CD4-positive, alpha-beta T cell treated with Interleukin-4 for 1 hour (primary cell): ENCODE results near the gene MMP24OS.
"Not testable (repeated sequence)": the region's sequence is repeated elsewhere in the genome, so short reads cannot be mapped to it uniquely, and the experiment has no call there.

Experiments used
- DNase-seq, 2 donors: peaks; one replicate each; pipeline ENCODE4 v3.0.0-alpha.2; 2020 to 2022

The MMP24OS gene

GRCh38 chr20:35273449-35274171 is 4.3 kb downstream of the MMP24OS start:
- no peak for DNase-seq

- DNase-seq = no peak
These were observed 6.0 kb downstream of the MMP24OS start for GRCh38 chr20:35271904-35272303.

- DNase-seq = no peak
These were observed 6.6 kb downstream of the MMP24OS start for GRCh38 chr20:35271073-35271882.

- no peak for DNase-seq
These were observed 7.7 kb downstream of the MMP24OS start for GRCh38 chr20:35270021-35270902.

GRCh38 chr20:35269055-35269781 is 8.7 kb downstream of the MMP24OS start:
- peak; percentile 33 to 46 for DNase-seq

GRCh38 chr20:35267092-35267491 is 10.8 kb downstream of the MMP24OS start:
- DNase-seq = no peak

GRCh38 chr20:35264755-35265154 is 13.2 kb downstream of the MMP24OS start:
- no peak for DNase-seq

GRCh38 chr20:35263532-35264341 is 14.2 kb downstream of the MMP24OS start:
- DNase-seq = no peak

- not testable (repeated sequence) for DNase-seq
These were observed 15.0 kb downstream of the MMP24OS start for GRCh38 chr20:35262731-35263531.

- DNase-seq = not testable (repeated sequence)
These were observed 15.6 kb downstream of the MMP24OS start for GRCh38 chr20:35262321-35262720.

- DNase-seq = no peak
These were observed 17.5 kb downstream of the MMP24OS start for GRCh38 chr20:35260426-35260825.

GRCh38 chr20:35257175-35257909 is 20.6 kb downstream of the MMP24OS start:
- DNase-seq = no peak

- DNase-seq = no peak
These were observed 23.4 kb downstream of the MMP24OS start for GRCh38 chr20:35254448-35254999.

- no peak for DNase-seq
These were observed 24.9 kb downstream of the MMP24OS start for GRCh38 chr20:35253010-35253409.

GRCh38 chr20:35252598-35252997 is 25.3 kb downstream of the MMP24OS start:
- DNase-seq = not testable (repeated sequence)

- DNase-seq = peak; percentile 41 to 62
These were observed 25.9 kb downstream of the MMP24OS start for GRCh38 chr20:35252037-35252461.

- no peak for DNase-seq
These were observed 26.3 kb downstream of the MMP24OS start for GRCh38 chr20:35251613-35251940.

- no peak for DNase-seq
These were observed 29.1 kb downstream of the MMP24OS start for GRCh38 chr20:35248641-35249475.

GRCh38 chr20:35246723-35247122 is 31.2 kb downstream of the MMP24OS start:
- no peak for DNase-seq
